SK-MEL-5 (cell line): ENCODE results near the gene RHEX. TPM values are rescaled to one million over a fixed set of nuclear protein-coding genes. Genes with fewer than 3 reads are reported as not detected.

Experiments
- DNase-seq: peaks from one replicate; pipeline ENCODE4 v3.0.0-alpha.2; 2016; ENCODE audit warnings: low read depth, low spot score
- in situ Hi-C: cut with HindIII; loops from 2 replicates; pipeline ENCODE4 v1.10.0; 2016; ENCODE audit warnings: low sequenced_read_pairs, high pct_unique_total_duplicates, low pct_unique_long_range_greater_than_20kb
- total RNA-seq: library from RNA; depleted of rRNA; stranded (reverse); fragments of >200 nt; shearing (Covaris generic); gene quantifications from 2 replicates; pipeline ENCODE4 v1.2.3, GENCODE V29; 2014

Gene RHEX
- total RNA-seq, 1 experiment from 2014 or later, result not detected

- in situ Hi-C loops, result no loop called here
- DNase-seq, result no peak
These were observed 30.2 kb upstream of the RHEX start for GRCh38 chr1:206022766-206023165.

GRCh38 chr1:206023695-206024094 lies 29.3 kb upstream of the RHEX start, which contains the start of gene CTSE:
TSS of gene CTSE (minus strand) at chr1:206023895. CDS start at chr1:206023791, 104 bp downstream.
- DNase-seq, result no peak
- in situ Hi-C loops, result no loop called here

GRCh38 chr1:206025283-206025820 lies 27.6 kb upstream of the RHEX start:
- in situ Hi-C loops, result no loop called here
- no peak for DNase-seq

- DNase-seq, result no peak
- in situ Hi-C loops, result no loop called here
These were observed 23.5 kb upstream of the RHEX start for GRCh38 chr1:206029484-206029883.

- no peak for DNase-seq
- in situ Hi-C loops, result no loop called here
These were observed 22.8 kb upstream of the RHEX start for GRCh38 chr1:206030191-206030590.

GRCh38 chr1:206030714-206031113 lies 22.3 kb upstream of the RHEX start:
- in situ Hi-C loops, result no loop called here
- peak; percentile 84 for DNase-seq

- in situ Hi-C loops, result no loop called here
- DNase-seq, result no peak
These were observed 20.4 kb upstream of the RHEX start for GRCh38 chr1:206032380-206033140.

- DNase-seq, result no peak
- in situ Hi-C loops, result no loop called here
These were observed 17.9 kb upstream of the RHEX start for GRCh38 chr1:206035027-206035426.

GRCh38 chr1:206036663-206037455 lies 16.1 kb upstream of the RHEX start:
- in situ Hi-C loops, result no loop called here
- no peak for DNase-seq

GRCh38 chr1:206037581-206037980 lies 15.4 kb upstream of the RHEX start:
- in situ Hi-C loops, result no loop called here
- DNase-seq, result no peak

GRCh38 chr1:206039046-206039973 lies 13.7 kb upstream of the RHEX start:
- in situ Hi-C loops, result no loop called here
- no peak for DNase-seq

- in situ Hi-C loops, result no loop called here
- no peak for DNase-seq
These were observed 12.6 kb upstream of the RHEX start for GRCh38 chr1:206040328-206040727.

GRCh38 chr1:206041640-206042039 lies 11.3 kb upstream of the RHEX start:
- in situ Hi-C loops, result no loop called here
- no peak for DNase-seq

GRCh38 chr1:206047271-206047670 lies 5.7 kb upstream of the RHEX start:
- in situ Hi-C loops, result no loop called here
- no peak for DNase-seq

GRCh38 chr1:206048582-206048981 lies 4.4 kb upstream of the RHEX start:
- in situ Hi-C loops, result no loop called here
- no peak for DNase-seq

GRCh38 chr1:206049293-206049692 lies 3.7 kb upstream of the RHEX start:
- in situ Hi-C loops, result no loop called here
- no peak for DNase-seq

- no peak for DNase-seq
- in situ Hi-C loops, result no loop called here
These were observed 2.9 kb upstream of the RHEX start for GRCh38 chr1:206049919-206050600.
